Choroid plexus epithelial cell (primary cell): Measurements from ENCODE around the gene ERMAP.

Source experiments
- DNase-seq: peaks from one replicate; pipeline ENCODE4 v3.0.0-alpha.2; 2010; ENCODE audit warnings: low read depth
- H3K4me3 ChIP-seq: 2 replicates; pipeline ENCODE4 v1.5.1; 2011; ENCODE audit warnings: low read depth, mild to moderate bottlenecking, control low read depth, low read length, moderate library complexity
- TF ChIP-seq, protein P1 (sequence below): conservative IDR thresholded peaks from 2 replicates; pipeline ENCODE4 v1.5.1; 2011; ENCODE audit warnings: low read depth, mild to moderate bottlenecking, control low read depth, inconsistent platforms, low read length, moderate library complexity

Gene ERMAP

GRCh38 chr1:42832641-42833240 is 15.8 kb downstream of the ERMAP start:
- no peak for DNase-seq
- H3K4me3 ChIP-seq: no peak overlapping the region
- TF ChIP-seq, protein P1, sequence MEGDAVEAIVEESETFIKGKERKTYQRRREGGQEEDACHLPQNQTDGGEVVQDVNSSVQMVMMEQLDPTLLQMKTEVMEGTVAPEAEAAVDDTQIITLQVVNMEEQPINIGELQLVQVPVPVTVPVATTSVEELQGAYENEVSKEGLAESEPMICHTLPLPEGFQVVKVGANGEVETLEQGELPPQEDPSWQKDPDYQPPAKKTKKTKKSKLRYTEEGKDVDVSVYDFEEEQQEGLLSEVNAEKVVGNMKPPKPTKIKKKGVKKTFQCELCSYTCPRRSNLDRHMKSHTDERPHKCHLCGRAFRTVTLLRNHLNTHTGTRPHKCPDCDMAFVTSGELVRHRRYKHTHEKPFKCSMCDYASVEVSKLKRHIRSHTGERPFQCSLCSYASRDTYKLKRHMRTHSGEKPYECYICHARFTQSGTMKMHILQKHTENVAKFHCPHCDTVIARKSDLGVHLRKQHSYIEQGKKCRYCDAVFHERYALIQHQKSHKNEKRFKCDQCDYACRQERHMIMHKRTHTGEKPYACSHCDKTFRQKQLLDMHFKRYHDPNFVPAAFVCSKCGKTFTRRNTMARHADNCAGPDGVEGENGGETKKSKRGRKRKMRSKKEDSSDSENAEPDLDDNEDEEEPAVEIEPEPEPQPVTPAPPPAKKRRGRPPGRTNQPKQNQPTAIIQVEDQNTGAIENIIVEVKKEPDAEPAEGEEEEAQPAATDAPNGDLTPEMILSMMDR: no peak

DNA sequence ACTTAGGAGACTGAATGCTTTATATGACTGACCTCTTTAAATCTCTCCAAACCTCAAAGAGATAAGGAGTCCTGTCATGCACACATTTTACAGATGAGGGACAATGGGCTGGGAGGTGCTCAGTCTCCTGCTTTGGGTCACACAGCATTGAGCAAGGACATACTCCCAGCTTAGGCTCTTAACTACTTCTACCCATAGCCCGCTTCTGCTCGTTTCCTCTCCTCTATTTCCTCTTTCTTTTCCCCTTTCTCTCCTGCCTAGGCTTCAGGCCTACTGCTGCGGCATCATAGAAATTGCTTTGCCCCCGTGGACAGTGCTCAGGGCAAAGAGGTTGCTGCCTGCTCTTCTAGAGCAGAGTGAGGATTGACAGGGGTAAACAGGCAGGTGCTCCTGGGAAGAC is 17.1 kb downstream of the ERMAP start:
- TF ChIP-seq, protein P1: no peak
- no peak for DNase-seq
- H3K4me3 ChIP-seq: no peak overlapping the region

DNA sequence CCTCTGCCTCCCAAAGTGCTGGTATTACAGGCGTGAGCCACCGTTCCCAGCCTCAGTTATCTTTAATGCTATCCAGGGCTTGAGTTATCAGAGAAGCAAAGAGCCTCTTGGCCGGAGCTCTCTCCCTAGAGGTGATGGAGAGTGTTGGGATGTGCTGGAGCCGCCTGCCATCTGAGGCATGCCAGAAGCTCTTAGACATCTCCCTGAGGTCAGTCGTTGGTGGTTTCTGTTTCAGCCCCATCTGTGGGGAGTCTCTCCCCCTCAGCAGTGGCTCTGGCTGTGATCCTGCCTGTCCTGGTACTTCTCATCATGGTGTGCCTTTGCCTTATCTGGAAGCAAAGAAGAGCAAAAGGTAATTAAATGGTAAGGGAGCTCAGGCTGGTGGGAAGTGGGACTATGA is 17.9 kb downstream of the ERMAP start:
- TF ChIP-seq, protein P1: no peak
- no peak overlapping the region for H3K4me3 ChIP-seq
- no peak for DNase-seq

DNA sequence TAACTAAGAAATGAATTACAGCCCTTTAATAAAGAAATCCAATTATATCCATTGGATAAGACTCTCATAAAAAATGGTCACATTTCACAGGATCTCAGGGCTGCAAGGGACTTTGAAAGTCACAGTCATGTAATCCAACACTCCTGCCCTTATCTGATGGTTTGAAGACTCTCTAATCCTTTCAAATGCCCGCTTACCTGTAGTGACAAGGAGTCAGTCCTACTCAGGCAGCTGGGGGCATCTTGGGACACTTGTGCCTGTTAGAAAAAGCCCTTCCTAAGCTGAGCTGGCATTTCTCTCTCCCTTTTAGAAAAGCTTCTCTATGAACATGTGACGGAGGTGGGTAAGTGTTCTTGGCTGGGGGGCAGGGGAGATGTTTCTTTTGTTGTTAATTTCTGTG is 18.5 kb downstream of the ERMAP start:
- no peak for DNase-seq
- H3K4me3 ChIP-seq: no peak overlapping the region
- TF ChIP-seq, protein P1: no peak

DNA sequence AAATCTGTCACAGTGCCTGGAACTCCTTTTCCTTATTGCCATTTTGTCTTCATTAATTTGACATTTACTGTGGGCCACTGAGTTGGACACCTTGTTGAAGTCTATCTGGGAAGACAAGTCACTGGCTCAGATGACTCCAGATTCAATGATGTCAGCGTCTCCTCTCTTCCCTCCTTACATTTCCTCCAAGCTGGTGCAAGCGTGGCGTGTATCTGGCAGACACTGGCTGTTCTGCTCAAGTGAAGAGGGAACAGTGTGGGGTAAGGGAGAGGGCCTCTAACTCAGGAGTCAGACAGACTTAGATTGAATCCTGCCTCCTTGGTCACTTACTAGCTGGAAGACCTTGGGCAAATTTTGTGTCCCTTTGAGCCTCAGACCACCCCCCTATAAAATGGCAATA is 20.8 kb downstream of the ERMAP start:
- no peak for DNase-seq
- no peak overlapping the region for H3K4me3 ChIP-seq
- TF ChIP-seq, protein P1: no peak

DNA sequence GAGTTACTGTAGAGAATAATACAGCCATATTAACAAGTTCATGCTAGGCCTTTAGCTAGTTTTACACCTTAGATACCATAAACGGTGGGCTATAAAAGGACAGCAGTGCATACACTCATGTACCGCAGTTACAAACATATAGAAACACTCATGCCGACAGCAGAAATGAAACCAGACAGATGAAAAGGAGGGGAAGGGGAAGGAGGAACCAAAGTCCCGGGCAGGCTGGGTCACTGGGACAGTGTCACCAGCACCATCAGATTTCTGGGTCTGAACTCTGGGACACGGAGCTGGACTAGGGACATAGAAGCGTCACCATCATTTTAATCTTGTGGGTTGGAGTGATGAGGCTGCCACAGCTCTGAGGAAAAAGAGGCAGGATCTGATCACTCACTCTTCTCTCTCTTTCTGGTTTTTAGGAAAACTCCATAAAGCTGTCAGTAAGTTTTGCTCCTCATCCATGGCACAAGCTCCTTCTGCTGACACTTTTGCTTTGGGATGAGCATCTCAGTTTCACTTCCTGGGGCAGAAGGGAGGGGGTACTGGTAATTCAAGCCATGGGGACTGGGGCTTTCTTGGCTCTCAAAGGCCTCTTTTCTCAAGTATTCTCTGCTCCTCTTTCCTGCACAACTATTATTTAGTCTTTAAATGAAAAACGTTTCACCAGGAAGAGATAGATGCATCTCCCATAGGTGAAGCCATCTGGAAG is 21.7 kb downstream of the ERMAP start:
- no peak overlapping the region for H3K4me3 ChIP-seq
- TF ChIP-seq, protein P1: no peak
- DNase-seq: no peak

DNA sequence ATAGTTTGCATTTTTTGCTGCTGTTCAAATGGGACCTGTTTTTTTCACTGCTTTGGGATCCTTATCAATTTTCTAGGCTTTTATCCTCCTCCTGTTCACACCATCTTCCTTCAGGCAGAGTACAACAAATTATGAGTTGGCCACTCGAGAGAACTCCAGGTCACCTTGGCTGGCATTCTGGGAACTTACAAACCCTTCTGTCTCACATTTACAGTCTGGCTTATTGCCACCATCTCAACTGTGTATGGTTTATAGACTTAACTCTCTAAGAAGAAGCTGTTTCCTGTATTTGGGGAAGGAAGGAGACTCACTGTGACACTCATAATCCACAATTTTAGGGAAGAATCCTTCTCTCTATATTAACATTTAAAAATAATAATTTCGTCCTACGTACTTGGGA is 24.1 kb downstream of the ERMAP start:
- TF ChIP-seq, protein P1: no peak
- no peak for DNase-seq
- H3K4me3 ChIP-seq: no peak overlapping the region
